Upper lobe of right lung (tissue), 1 donor: ENCODE measurements around the gene ATP13A1. TPM values are rescaled to one million over a fixed set of nuclear protein-coding genes. Genes with fewer than 3 reads are reported as not detected.
"Not testable (repeated sequence)": the region's sequence is repeated elsewhere in the genome, so short reads cannot be mapped to it uniquely, and the experiment has no call there.

ENCODE experiments used
- ATAC-seq: fragments of 200-7000 bp; cut with Tn5 transposase; one replicate; pipeline ENCODE4 v1.9.1; 2020; ENCODE audit warnings: mild to moderate bottlenecking, moderate library complexity
- DNase-seq: peaks from one replicate; pipeline ENCODE4 v3.0.0-alpha.2; 2020
- H3K27ac ChIP-seq: fragments of 200-600 bp; one replicate; pipeline ENCODE4 v1.8.0; 2022
- H3K27me3 ChIP-seq: fragments of 200-600 bp; one replicate; pipeline ENCODE4 v1.8.0; 2022; ENCODE audit warnings: mild to moderate bottlenecking
- H3K36me3 ChIP-seq: fragments of 200-600 bp; one replicate; pipeline ENCODE4 v1.8.0; 2022
- H3K4me1 ChIP-seq: fragments of 200-600 bp; one replicate; pipeline ENCODE4 v1.8.0; 2022
- H3K4me3 ChIP-seq: fragments of 200-600 bp; one replicate; pipeline ENCODE4 v1.8.0; 2022; ENCODE audit warnings: mild to moderate bottlenecking
- H3K9me3 ChIP-seq: fragments of 200-600 bp; one replicate; pipeline ENCODE4 v1.8.0; 2022
- CTCF ChIP-seq: fragments of 200-600 bp; IDR thresholded peaks from one replicate; pipeline ENCODE4 v1.8.0; 2022; ENCODE audit warnings: antibody characterized with exemption
- intact Hi-C: fragments of 100-400 bp; cut with DNase I; formaldehyde crosslinking; loops from one replicate; pipeline ENCODE4 v1.11.0; 2022
- total RNA-seq: library from RNA; stranded (reverse); fragmentation: NEBNext Ultra II Directional; extraction: Animal tissue kit (Norgen Biotek cat#: 25700); gene quantifications from one replicate; pipeline ENCODE4 v1.2.1, GENCODE V29; 2021
- donor health status: DM: no; HTN: yes; CAD: no; lungs with severe emphysema.

ATP13A1 gene
- total RNA-seq, 1 donor from 2014 or later, result 55.5 TPM

GRCh38 chr19:19668230-19669012, 4.9 kb upstream of the ATP13A1 start, which contains the start of gene ZNF101:
Gene ZNF101, plus strand, starts transcription at chr19:19668839. Its CDS starts 125 bp downstream, at chr19:19668964.
- intact Hi-C loops, result no loop called here
- peak; percentile 88 for ATAC-seq

GRCh38 chr19:19665420-19665948, 2.0 kb upstream of the ATP13A1 start:
- intact Hi-C loops, H3K36me3 ChIP-seq, H3K27ac ChIP-seq, ATAC-seq, H3K27me3 ChIP-seq, H3K4me3 ChIP-seq, H3K9me3 ChIP-seq, DNase-seq: not testable (repeated sequence)
- H3K4me1 ChIP-seq, result peaks cover 33% of the 10 kb centered on the region

More at GRCh38 chr19:19668230-19669012, 4.9 kb upstream of the ATP13A1 start, which contains the start of gene ZNF101:
- Histone ChIP-seq H3K27ac (peak within 1 kb of the TSS; percentile 93), H3K9me3 (no peaks in the 10 kb centered on the region), H3K4me3 (peak within 1 kb of the TSS; percentile 96), H3K27me3 (no peaks in the 10 kb centered on the region), H3K36me3 (no peaks in the 10 kb centered on the region), H3K4me1 (peaks cover 10% of the 10 kb centered on the region)
- peak; percentile 97 for DNase-seq
- no peak for TF ChIP-seq CTCF

GRCh38 chr19:19662871-19663255, 613 bp downstream of the ATP13A1 start:
- Histone ChIP-seq H3K4me3 (peak overlapping the region; percentile 97), H3K4me1 (peaks cover 22% of the 10 kb centered on the region), H3K27ac (peak overlapping the region; percentile 89), H3K9me3 (no peaks in the 10 kb centered on the region), H3K27me3 (no peaks in the 10 kb centered on the region), H3K36me3 (peaks cover 22% of the 10 kb centered on the region)
- intact Hi-C loops, result no loop called here
- ATAC-seq (no peak), DNase-seq (no peak)
- no peak for TF ChIP-seq CTCF

GRCh38 chr19:19662344-19662743, 1.1 kb downstream of the ATP13A1 start:
- Histone ChIP-seq H3K36me3 (peaks cover 27% of the 10 kb centered on the region), H3K4me1 (peaks cover 22% of the 10 kb centered on the region), H3K4me3 (peak overlapping the region; percentile 97), H3K9me3 (no peaks in the 10 kb centered on the region), H3K27me3 (no peaks in the 10 kb centered on the region), H3K27ac (peak overlapping the region; percentile 89)
- intact Hi-C loops, result no loop called here
- ATAC-seq (no peak), DNase-seq (no peak)
- TF ChIP-seq CTCF, result no peak

- ATAC-seq (peak; percentile 6), DNase-seq (no peak)
- TF ChIP-seq CTCF, result no peak
- H3K9me3 ChIP-seq, result no peaks in the 10 kb centered on the region
- no peak overlapping the region for H3K27ac ChIP-seq
- H3K4me3 ChIP-seq, result peak overlapping the region; percentile 8
- H3K4me1 ChIP-seq, result peaks cover 22% of the 10 kb centered on the region
- intact Hi-C loops, result no loop called here
- no peaks in the 10 kb centered on the region for H3K27me3 ChIP-seq
- H3K36me3 ChIP-seq, result peaks cover 33% of the 10 kb centered on the region
These were observed 1.7 kb downstream of the ATP13A1 start for GRCh38 chr19:19661675-19662251.

GRCh38 chr19:19661141-19661674, 2.3 kb downstream of the ATP13A1 start:
- no peak for DNase-seq
- Histone ChIP-seq H3K4me1 (peaks cover 22% of the 10 kb centered on the region), H3K4me3 (no peak overlapping the region), H3K36me3 (peaks cover 38% of the 10 kb centered on the region), H3K27me3 (no peaks in the 10 kb centered on the region), H3K9me3 (no peaks in the 10 kb centered on the region), H3K27ac (no peak overlapping the region)
- intact Hi-C loops, result no loop called here
- TF ChIP-seq CTCF, result no peak
- no peak for ATAC-seq
